NB4 (cell line): ENCODE measurements around the gene CNTNAP2.

Experiments used
- DNase-seq: peaks from one replicate; pipeline ENCODE4 v3.0.0; 2010; ENCODE audit warnings: low read depth
- H3K4me3 ChIP-seq: one replicate; pipeline ENCODE4 v1.5.1; 2011; ENCODE audit warnings: mild to moderate bottlenecking, low read depth, low read length, moderate library complexity
- MYC ChIP-seq: IDR thresholded peaks from 2 replicates; pipeline ENCODE4 v1.6.1; 2011; ENCODE audit warnings: low read depth, low read length
- POLR2A ChIP-seq: IDR thresholded peaks from 2 replicates; pipeline ENCODE4 v1.6.1; 2011; ENCODE audit warnings: mild to moderate bottlenecking; ENCODE audit not compliant: insufficient read length; ENCODE audit errors: extremely low read depth
- TF ChIP-seq, protein P1 (sequence below): IDR thresholded peaks from one replicate; pipeline ENCODE4 v1.5.1; 2012; ENCODE audit warnings: low read depth, low read length
- TF ChIP-seq, protein P2 (sequence below): IDR thresholded peaks from 2 replicates; pipeline ENCODE4 v1.6.1; 2011; ENCODE audit warnings: low read depth, low read length

CNTNAP2 gene

DNA sequence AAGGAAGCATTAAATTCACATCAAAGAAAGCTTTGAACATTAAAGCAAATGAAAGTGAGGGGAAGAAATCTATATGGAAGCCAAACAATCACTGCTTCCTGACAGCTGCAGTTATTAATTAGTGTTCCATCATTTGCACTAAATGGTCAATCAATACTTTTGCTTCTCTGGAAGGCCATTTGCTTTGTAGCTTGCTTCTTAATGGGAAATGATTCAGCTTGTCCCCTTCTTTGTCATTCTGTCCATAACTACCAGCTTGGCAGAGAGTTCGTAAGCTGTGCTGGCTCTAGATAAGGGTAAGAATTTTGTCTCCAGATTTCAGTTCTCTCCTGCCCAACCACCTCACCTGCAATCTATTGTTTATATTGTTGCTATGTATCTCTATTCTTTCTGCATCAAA, 596.6 kb downstream of the CNTNAP2 start:
- H3K4me3 ChIP-seq = no peak overlapping the region
- no peak for DNase-seq
- TF ChIP-seq MYC (no peak), POLR2A (no peak)
- TF ChIP-seq, protein P1, sequence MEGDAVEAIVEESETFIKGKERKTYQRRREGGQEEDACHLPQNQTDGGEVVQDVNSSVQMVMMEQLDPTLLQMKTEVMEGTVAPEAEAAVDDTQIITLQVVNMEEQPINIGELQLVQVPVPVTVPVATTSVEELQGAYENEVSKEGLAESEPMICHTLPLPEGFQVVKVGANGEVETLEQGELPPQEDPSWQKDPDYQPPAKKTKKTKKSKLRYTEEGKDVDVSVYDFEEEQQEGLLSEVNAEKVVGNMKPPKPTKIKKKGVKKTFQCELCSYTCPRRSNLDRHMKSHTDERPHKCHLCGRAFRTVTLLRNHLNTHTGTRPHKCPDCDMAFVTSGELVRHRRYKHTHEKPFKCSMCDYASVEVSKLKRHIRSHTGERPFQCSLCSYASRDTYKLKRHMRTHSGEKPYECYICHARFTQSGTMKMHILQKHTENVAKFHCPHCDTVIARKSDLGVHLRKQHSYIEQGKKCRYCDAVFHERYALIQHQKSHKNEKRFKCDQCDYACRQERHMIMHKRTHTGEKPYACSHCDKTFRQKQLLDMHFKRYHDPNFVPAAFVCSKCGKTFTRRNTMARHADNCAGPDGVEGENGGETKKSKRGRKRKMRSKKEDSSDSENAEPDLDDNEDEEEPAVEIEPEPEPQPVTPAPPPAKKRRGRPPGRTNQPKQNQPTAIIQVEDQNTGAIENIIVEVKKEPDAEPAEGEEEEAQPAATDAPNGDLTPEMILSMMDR = no peak

DNA sequence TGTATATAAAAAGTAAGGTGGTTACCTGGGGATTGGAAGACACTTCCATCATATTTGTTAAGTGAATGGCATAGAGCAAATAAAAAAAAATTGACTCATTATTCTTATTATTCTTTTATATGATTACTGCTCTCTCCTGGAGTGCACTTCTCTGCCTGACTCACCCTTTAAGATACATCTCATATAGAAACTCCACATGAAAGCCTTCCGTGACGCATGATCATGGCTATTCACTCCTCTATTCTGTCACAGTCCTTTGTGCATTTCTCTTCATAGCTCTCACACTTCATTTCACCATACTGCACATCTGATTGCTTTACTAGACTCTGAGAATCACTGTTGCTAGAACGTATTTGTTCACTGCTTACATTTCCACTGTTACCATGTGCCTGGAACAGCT, 597.3 kb downstream of the CNTNAP2 start:
- no peak overlapping the region for H3K4me3 ChIP-seq
- TF ChIP-seq, protein P2, sequence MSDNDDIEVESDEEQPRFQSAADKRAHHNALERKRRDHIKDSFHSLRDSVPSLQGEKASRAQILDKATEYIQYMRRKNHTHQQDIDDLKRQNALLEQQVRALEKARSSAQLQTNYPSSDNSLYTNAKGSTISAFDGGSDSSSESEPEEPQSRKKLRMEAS = no peak
- no peak for TF ChIP-seq POLR2A
- no peak for TF ChIP-seq MYC
- TF ChIP-seq, protein P1 = no peak
- DNase-seq = no peak

DNA sequence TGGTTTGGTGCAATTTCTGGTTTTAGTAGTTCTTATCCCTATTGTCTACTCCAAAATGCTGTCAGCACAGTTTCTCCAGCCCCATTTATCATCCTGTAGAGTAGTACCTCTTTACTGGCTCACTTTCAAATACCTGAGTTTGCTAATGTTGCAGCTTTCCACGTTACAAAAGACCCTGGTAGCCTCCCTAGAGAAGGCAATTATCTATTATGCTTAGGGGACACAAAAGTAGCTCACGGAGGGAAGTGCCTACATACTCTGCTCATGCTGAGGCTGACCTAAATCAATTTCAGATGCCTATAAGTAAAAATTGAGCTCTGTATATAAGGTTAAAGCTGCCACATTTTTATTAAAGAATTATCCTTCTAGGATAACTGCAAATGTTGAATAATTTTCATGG, 603.6 kb downstream of the CNTNAP2 start:
- DNase-seq = no peak
- H3K4me3 ChIP-seq = no peak overlapping the region
- TF ChIP-seq POLR2A = no peak
- TF ChIP-seq MYC = no peak
- TF ChIP-seq, protein P2 = no peak

DNA sequence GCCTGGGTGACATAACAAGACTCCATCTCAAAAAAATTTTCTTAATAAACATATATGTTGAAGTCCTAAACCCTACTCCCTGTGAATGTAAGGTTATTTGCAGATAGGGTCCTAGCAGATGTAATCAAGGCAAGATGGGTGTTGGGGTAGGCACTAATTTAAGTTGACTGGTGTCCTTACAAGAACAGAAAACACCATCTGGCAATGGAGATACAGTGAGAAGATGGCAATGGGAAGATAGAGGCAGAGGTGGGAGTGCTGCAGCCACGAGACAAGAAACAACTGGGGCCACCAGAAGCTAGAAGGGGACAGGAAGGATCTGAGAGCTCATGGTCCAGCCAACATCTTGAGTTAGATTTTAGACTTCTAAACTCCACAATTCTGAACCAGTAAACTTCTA, 606.4 kb downstream of the CNTNAP2 start:
- no peak overlapping the region for H3K4me3 ChIP-seq
- TF ChIP-seq POLR2A (no peak), MYC (no peak)
- TF ChIP-seq, protein P1 = no peak
- TF ChIP-seq, protein P2 = no peak
- no peak for DNase-seq

DNA sequence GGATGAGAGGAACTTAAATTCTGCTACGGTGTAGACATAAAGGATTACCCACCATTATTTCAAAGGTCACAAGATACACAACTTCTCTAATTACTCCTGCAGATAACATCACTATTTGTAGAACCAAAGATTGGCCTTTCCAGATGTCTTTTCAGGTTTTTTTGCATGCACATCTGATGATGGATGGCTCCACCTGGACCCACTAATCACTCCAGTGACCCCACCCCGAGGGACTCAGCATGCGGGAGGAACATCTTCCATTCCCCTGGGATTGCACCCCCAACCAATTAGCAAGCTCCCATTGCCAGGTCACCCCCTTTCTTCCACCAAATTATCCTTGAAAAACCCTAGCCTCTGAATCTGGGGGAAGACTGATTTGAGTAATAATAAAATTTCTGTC, 608.9 kb downstream of the CNTNAP2 start:
- no peak overlapping the region for H3K4me3 ChIP-seq
- TF ChIP-seq, protein P1 = no peak
- TF ChIP-seq MYC (no peak), POLR2A (no peak)
- TF ChIP-seq, protein P2 = no peak
- no peak for DNase-seq

DNA sequence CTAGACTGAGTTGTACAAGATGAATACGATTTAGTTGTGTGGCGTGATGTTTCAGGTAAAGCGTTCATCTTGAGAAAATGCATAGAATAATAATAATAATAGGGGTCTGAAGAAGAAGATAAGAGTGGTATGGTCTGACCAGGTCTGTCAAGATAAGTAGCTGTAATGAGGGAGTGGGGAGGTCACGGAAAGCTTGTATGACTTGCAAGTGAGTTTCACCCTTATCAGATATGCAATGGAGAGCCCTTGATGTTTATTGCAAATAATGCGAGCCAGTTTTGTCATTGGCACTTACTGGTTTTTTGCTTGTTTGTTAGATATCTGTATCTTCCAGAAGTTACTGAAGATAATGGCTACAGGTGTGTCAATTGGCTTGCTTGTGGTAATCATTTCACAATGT, 611.5 kb downstream of the CNTNAP2 start:
- no peak for DNase-seq
- H3K4me3 ChIP-seq = no peak overlapping the region
- TF ChIP-seq, protein P2 = no peak
- TF ChIP-seq POLR2A (no peak), MYC (no peak)
- TF ChIP-seq, protein P1 = no peak
